HG02938 (cell line): Measurements from ENCODE around the gene SPDYE18.
"Not testable (repeated sequence)": the region's sequence is repeated elsewhere in the genome, so short reads cannot be mapped to it uniquely, and the experiment has no call there.

Source experiments
- ATAC-seq: cut with Tn5 transposase; IDR thresholded peaks from one replicate; pipeline ENCODE4 v1.9.1; 2021; ENCODE audit warnings: mild to moderate bottlenecking, moderate library complexity; ENCODE audit not compliant: unreplicated experiment

Gene SPDYE18, protein sequence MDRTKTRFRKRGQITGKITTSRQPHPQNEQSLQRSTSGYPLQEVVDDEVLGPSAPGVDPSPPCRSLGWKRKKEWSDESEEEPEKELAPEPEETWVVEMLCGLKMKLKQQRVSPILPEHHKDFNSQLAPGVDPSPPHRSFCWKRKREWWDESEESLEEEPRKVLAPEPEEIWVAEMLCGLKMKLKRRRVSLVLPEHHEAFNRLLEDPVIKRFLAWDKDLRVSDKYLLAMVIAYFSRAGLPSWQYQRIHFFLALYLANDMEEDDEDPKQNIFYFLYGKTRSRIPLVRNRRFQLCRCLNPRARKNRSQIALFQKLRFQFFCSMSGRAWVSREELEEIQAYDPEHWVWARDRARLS

DNA sequence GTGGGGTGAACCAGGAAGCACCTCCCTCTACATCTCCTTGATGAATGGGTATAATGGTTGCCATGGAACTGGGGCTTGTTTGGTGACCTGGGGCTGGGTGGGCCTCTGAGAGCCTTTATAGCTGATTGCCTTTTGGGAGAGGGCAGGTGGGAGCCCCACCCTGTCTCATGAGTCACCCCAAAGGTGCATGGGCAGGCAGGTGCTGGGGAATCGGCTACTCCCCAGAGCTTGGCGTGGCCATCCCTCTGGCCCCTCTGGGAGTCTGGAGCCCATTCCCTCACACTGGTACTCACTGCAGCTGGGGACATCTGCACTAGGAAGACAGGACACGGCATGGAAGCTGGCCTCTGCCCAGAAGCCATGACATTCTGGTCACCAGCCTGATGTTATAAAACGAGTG, at the start of gene SPDYE18:
TSS of gene SPDYE18 (minus strand) at position 2 of the 400 bp plus-strand sequence. CDS start 2,046 bp downstream, outside the sequence.
- ATAC-seq = not testable (repeated sequence)

DNA sequence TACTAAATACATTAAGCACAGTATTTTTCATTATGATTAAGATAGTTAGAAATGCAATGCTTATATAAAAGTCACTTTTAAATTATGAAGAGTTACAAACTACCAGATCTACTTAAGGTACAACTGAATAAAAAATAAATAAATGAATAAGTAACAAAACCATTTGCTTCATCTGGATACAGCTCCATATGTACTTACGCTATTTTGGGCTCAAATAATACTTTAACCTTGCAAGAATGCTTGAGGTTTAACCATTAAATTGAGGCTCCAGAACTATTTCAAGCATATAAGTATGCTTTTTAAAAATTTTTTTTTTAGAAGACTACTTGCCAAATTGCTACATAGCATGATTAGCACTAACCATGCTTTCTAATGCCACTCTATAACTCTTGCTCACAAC, 46.0 kb upstream of the SPDYE18 start:
- not testable (repeated sequence) for ATAC-seq

DNA sequence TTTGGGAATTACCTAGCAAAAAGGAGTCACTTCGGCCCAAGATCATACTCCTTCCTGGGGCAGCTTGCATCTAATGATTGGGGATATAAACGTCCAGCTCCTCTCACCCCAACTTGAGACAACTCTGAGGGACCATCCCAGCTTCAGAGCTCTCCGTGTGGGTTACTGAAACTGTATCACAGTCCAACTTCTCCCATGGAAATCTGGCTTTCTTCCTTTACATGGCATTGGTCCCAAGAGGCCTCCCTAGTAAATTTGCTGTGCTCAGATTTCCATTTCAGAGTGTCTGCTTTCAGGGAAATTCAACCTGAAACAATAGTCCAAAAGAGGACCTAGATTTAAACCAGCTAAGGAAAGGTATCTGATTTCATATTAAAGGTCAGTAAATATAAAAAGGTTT, 45.3 kb upstream of the SPDYE18 start:
- not testable (repeated sequence) for ATAC-seq

DNA sequence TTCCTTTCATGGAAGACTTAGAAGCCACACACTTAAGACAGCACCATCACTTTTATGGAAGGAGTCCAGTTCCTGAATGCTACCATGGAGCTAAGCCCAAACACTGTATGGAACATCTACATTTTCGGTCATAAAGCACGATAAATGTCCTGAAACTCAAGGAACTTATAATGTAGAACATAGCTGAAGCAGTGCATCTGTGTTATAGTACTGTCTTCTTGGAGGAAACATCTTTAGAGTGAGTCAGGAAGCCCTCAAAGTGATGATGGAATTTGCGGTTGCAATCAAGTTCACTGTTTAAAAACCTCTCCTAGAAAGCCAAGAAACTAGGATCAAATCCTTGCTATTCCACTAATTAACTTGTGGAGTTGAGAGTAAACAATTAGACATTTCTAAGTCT, 43.5 kb upstream of the SPDYE18 start:
- not testable (repeated sequence) for ATAC-seq

DNA sequence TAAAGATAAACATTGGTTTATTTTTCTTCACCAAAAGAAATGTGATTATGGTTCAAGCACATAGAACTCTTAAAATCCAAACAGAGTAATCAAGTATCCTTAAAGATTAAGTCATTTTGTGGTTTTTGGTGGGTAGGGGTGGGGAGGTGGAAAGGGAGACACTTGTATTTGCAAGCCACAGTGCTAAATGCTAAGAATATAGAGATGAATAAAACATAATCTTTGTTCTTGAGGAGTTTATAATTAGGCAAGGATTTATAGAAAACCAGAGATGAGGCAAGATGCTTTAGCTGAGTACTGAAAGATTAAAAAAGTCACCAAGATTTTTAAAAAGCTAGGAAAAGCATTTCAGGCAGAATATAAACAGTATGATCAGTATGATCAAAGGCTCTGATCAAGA, 40.3 kb upstream of the SPDYE18 start:
- ATAC-seq = not testable (repeated sequence)

DNA sequence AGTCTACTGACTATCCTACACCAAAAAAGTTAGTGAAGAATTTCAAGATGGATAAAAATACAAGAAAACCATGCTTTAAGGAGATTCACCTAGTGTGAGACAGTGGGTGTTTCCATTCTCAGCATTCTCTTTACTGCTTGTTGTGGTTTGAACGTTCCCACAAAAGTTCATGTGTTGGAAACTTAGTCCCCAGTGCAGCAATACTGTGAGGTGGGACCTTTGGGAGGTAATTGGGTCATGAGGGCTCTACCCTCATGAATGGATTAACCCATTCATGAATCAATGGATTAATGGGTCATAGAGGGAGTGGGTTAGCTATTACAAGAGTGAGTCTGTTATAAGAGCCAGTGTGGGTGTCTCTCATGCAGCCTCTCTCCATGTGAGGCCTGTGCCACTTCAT, 38.8 kb upstream of the SPDYE18 start:
- not testable (repeated sequence) for ATAC-seq

DNA sequence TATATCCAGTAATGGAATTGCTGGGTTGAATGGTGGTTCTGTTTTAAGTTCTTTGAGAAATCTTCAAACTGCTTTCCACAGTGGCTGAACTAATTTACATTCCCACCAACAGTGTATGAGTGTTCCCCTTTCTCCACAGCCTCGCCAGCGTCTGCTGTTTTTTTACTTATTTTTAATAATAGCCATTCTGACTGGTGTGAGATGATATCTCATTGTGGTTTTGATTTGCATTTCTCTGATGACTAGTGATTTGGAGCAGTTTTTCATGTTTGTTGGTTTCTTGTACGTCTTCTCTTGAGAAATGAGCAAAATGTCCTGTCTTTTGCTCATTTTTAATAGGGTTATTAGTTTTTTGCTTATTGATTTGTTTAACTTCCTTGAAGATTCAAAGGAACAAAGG, 38.1 kb upstream of the SPDYE18 start:
- not testable (repeated sequence) for ATAC-seq

DNA sequence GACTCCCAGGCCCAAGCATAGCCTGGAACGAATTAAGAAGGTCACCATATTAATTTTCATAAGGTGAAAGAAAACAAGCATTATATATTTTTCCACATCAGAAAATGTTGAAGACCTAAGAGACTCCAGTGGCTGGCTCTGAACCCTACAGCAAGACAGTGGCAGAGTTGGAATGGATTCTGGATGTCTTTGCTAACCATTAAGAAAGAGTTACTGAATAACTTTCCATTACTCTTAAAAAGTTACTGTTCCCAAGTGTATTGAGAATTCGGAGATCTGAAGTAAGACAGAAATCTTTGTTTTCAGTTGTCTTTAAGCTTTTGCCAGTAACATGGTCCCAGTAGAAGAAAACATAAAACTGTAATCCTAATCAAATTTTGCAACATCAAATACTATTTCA, 29.9 kb upstream of the SPDYE18 start:
- not testable (repeated sequence) for ATAC-seq

DNA sequence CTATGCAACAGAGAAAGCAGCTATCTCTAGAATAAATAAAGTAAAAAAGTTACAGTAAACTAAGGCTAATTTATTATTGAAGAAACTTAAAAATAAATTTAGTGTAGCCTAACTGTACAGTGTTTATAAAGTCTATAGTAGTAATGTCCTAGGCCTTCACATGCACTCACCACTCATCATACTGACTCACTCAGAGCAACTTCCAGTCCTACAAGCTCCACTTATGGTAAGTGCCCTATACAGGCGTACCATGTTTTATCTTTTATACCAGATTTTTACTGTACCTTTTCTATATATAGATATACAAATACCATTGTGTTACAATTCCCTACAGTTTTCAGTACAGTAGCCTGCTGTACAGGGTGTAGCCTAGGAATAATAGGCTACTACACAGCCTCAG, 19.8 kb upstream of the SPDYE18 start:
- not testable (repeated sequence) for ATAC-seq

DNA sequence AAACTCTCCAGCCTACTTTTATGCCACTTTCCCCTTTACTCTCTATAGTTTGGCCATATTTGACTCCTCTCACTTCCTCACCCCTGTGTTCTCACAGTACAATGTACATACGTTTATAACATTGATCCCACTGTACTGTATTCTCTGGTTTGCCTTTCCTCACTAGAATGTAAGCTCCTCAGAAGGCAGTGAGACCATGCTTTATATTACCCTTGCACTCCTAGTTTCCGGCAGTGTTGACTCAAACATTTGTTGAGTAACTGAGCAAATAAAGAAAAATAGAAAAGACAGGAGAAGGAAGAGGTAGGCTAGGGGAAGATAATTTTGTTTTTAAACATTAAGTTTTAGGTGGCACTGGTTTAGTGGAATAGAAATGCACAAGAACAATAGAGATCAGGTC, 17.9 kb upstream of the SPDYE18 start:
- not testable (repeated sequence) for ATAC-seq

DNA sequence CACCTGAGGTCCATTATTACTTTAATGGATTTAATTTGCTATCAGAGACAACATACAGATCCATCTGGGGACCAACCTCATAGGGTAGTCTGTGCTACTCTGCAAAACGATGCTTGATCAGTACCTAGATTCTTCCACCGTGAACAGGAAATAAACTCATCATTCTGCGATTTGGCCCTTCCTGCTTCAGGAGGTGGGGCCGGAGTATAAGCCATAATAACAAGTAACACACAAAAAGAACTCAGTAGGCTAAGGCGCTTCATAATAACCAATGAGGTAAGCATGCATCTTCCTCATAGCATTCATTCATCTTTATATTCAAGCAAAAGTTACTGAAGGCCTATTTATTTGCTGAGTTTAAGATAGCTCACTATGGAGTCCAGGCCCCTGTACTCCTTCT, 17.3 kb upstream of the SPDYE18 start:
- not testable (repeated sequence) for ATAC-seq

DNA sequence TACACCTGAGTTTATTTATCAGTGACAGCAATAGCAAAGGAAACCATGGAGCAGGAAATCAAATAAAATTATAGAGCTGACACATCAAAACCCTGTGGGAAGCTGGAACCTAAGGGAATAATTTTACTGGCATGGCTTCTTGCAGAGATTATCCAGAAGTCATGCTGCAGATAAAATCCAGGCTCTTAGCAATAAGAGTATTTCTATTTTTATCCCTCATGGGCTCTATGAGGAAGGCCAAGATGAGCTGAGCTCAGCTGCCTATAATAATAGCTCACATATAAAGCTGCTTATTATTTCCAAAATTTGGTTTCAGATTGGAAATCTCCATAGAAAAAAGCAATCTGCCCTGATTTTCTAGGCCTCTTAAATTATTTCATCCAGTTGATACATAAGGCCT, 16.8 kb upstream of the SPDYE18 start:
- not testable (repeated sequence) for ATAC-seq

DNA sequence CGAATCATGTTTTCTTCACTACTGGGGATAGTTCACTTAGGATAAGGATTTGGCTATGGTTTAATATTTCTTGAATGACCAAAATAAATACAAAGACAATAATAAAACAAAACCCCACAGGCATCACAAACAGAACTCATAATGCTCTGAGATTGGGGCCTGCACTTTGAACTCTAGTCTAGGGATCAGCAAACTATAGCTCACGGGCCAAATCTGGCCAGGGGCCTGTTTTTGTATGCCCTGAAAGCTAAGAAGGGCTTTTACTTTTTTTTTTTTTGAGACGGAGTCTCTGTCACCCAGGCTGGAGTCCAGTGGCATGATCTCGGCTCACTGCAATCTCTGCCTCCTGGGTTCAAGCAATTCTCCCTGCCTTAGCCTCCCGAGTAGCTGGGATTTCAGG, 14.7 kb upstream of the SPDYE18 start:
- not testable (repeated sequence) for ATAC-seq

DNA sequence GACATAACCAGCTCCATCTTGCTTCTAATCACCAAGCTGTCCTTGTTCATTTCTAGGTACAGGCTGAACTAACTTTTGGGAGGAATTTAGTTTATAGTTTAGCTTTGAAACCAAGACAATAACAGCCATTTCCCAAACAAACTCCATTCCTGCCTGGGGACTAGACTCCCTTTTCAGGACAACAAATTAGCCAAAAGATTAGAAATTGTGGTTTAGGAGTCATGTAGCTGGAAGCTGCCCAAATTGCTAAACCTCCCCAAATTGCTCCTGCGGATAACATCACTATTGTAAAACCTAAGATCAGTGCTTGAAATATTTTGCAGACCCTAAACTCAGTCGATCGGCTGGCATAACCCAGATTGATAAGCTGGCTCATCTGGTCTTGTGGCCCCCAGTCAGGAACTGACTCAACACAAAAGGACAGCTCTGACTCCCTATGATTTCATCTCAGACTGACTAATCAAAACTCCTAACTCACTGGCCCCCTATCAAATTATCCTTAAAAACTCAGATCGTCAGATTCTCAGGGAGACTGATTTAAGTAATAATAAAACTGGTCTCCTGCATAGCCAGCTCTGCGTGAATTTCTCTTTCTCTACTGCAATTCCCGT, 12.5 kb upstream of the SPDYE18 start:
- ATAC-seq = not testable (repeated sequence)

DNA sequence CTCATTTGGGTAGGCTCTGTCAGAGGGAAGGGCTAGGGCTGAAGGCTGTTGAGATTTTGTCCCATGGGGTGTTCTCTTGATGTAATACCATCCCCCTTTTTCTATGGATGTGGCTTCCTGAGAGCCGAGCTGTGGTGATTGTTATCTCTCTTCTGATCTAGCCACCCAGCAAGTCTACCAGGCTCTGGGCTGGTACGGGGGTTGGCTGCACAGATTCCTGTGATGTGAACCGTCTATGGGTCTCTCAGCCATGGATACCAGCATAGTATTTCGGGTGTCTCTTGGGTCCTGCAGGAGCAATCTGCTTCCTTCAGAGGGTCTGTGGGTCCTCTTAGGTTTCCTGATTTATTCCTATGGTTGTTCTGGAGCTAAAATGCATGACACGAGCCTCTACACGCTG, 8.8 kb upstream of the SPDYE18 start:
- ATAC-seq = not testable (repeated sequence)

DNA sequence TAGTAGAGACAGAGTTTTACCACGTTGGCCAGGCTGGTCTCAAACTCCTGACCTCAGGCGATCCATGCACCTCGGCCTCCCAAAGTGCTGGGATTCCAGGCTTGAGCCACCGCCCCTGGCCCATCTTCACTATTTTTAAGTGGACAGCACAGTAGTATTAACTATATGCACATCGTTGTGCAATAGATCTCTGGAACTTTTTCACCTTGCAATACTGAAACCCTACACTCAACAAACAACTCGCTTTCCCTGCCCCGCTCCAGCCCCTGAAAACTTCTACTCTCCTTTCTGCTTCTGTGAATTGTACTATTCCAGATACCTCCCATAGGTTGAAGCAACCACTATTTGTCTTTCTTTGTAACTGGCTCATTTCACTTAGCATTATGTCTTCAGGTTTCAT, 3.5 kb upstream of the SPDYE18 start:
- ATAC-seq = not testable (repeated sequence)

DNA sequence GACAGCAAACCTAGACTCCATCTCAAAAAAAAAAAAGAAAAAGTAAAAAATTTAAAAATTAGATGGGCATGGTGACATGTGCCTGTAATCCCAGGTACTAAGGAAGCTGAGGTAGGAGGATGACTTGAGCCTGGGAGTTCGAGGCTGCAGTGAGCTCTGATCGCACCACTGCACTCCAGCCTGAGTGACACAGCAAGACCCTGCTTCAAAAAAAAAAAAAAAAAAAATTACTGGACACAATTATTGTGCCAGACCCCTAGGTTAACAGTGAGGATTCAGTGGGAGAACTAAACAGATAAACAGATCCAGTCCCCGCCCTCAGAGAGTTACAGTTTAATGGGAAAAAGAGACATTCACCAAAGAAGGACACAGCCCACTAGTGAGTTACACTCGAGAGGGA, 1.4 kb upstream of the SPDYE18 start:
- ATAC-seq = not testable (repeated sequence)

DNA sequence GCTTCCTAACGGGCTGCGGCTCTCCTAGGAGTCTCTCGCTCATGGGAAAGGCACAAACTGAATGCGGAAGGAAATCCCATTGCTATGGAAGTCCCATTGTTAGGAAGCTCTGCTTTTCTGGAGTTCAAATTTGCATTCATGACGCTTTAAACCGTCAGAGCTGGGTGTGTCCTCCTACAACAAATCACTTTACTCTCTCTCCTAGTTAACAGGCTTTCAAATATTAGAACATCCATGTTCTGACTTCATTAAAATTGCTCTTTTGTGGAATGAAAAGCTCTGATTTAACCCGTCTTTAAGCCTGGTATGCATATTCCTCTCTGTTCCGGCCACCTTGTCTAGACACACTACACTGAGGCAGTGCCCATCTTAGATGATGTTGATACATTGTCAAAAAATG, 30.1 kb downstream of the SPDYE18 start, which contains the start of gene SPDYE17:
TSS of gene SPDYE17 (minus strand) at position 101 of the 400 bp plus-strand sequence. CDS start 1,791 bp downstream, outside the sequence.
- ATAC-seq = not testable (repeated sequence)

DNA sequence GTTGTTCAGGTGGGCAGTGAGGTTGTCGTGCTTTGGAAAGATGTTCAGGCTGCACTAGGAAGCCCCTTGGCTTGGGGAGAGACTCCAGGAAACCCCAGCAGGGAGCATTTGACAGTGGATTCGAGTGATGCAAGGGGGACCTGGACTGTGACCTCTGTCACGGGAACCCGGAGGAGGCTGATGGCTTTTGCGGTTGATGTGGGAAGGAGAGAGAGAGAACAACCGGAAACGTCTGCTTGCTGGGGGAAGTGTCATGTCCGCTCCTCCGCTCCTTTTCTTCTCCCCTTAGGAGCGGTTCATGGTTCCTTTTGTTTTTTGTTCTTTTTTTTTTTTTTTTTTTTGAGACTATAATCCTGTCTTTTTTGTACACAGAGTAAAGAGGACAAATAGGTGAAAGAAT, 36.0 kb downstream of the SPDYE18 start:
- ATAC-seq = not testable (repeated sequence)

DNA sequence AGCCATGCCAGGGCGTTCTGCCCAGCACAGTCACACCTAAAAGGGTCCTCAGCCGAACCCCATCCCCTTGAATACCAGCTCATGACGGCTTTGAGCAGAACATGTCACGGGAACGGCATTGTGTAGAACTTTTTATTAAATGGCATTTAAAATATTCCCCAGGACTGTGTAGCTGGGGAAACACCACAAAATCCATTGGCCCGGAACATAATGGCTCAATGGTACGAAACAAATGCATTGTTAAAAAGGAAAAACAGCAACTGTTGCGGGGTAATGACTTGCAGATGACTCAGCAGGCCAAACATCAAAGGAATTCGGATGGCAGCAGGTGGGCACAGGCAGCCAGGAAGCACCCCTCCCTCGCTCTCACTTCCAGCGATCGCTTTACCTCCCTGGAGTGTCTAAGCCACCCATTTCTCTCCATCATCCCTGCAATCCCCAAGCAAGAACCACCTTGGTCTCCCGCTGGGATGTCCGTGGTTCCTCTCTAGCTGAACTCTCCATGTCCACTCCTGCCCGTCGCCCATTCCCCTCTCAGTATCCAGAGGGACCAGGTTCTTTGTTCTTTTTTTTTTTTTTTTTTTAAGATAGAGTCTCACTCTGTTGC, 52.2 kb downstream of the SPDYE18 start:
- ATAC-seq = not testable (repeated sequence)

DNA sequence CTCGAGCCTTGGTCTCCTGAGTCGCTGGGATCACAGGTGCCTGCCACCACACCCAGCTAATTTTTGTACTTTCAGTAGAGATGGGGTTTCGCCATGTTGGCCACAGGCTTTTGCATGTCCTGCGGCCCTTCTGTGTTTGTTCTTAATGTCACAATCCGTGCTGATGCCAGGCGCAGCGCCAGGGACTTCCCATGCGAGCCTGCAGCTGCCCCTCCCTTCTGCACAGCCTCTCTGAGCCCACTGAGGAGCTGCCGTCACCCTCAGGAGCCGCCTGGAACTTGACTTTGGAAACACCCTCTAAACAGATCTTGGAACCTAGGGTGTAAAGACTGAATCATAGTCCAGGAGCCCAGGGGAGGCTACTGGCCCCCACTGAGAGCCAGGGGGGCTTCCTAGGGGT, 54.4 kb downstream of the SPDYE18 start:
- ATAC-seq = not testable (repeated sequence)
